Activated naive CD4-positive, alpha-beta T cell (primary cell): ENCODE results near the gene PCSK6.

Source experiments
- DNase-seq, 4 experiments: peaks; one replicate each; lab custom pipeline; 2025; lab: John Stamatoyannopoulos, UW

PCSK6 gene

DNA sequence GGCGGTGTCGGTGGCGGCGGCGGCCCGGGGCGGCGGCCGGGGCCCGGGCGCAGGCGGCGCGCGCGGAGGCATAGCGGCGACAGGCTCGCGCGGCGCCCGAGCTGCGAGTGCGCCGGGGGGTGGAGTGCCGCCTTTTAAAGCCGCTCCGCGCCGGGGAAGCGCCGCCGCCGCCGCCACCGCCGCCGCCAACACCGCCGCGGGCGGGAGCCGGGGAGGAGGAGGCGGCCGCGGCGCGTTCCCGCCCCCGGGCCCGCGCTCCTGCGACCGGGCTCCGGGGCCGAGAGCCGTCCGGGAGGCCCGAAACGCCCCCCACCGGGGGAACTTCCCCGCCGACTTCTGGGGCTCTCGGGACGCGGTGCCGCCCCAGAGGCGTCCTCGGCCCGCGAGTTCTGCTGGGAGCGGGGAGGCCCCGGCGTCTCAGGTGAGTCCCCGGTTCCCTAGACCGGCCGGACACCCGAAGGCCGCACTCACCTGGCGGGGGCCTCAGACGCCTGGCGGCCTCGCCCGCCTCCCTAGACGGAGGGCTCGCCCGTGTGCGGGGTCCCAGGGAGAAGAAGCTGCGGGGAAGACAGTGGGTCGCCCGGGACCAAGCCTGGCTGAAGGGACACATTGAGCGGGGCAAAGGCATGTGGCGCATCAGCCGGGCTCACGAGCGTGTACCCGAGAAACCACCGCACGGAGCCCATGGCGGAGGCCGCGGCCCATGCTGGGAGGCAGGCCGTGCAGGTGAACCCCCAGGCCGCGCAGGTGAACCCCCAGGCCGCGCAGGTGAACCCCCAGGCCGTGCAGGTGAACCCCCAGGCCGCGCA is at the start of gene PCSK6:
Gene PCSK6 (minus strand): TSS at position 109 of the 809 bp plus-strand sequence. CDS start 37 bp downstream, at position 72.
- no peak for DNase-seq

DNA sequence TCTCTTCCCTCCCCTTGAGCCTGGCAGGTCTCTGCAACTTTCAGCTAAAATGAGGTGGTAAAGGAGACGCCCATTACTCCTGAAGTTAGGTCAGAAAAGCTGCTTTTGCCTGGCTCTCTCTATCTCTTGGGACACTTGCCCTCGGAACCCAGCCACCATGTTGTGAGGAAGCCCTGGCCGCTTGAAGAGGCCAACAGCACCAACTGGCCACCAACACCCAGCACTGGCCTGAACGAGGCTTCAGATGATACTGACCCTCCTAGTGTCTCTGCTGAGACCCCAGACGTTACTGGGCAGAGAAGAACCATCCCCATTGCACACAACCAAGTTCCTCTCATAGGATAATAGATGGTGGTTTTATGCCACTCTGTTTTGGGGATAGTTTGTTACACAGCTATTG is 49.5 kb upstream of the PCSK6 start:
- DNase-seq = no peak

GRCh38 chr15:101538177-101538576 is 48.7 kb upstream of the PCSK6 start:
- DNase-seq = no peak

DNA sequence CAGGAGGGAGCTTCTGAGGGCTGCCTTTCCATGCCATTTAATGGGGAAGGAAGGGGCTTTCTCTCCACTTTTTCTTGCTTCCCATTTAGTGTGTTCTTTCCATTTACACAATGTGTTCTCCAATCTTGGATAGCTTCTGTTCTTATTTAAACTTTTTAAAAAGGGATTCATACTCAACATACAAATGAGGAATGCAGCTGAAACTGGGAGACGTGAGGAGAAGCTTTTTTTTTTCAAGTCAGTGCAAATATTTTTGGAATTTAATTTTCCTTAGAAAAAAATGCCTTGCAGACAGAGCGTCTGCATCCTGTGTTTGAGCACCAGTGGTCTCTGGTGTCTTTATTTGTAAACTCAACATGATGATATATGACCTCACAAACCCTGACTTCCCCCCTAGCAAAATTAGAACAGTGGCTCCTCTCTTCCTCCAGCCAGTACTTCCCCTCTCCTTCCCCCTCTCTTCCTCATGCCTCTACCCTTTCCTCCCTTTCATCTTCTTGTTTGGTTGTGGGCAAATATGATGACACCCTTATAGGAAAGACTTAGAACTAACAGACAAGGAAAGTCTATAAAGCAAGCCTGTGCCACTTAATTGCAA is 48.1 kb upstream of the PCSK6 start:
- DNase-seq = no peak

GRCh38 chr15:101536875-101537405 is 47.4 kb upstream of the PCSK6 start:
- DNase-seq = no peak

- no peak for DNase-seq
Measured at GRCh38 chr15:101536166-101536874, 46.8 kb upstream of the PCSK6 start.

DNA sequence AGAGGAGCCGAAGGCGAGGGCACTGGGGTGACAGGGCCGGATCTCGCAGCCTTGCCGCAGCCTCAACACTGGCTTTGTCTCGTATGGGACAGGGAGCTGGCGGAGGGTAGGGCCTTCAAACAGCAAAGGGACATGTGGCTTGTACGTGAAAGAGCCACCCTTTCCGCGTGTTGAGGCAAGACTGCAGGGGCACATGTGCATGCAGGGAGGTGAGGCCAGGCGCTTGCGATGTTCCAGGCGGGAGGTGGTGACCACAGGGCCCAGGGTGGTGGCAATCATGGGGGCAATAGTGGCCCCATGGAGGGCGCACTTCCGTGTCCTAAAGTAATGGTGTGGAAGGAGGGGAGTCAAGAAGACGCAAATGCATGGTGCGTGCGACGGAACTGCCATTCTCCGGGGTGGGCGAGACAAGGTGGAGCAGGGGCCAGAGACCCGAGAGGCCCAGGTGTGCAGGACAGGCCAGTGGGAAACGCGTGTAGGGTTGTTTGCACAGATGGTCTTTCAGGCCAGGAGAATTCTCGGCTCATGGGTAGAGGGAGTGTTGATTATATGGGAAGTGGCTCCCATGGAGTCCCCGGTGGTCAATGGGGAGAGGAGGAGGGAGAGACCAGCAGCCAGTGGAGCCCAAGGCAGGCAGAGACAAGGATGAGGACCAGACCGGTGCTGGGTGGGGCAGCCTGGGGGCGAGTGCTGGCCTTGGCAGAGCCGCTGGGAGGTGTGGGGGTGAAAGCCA is 45.8 kb upstream of the PCSK6 start:
- no peak for DNase-seq

DNA sequence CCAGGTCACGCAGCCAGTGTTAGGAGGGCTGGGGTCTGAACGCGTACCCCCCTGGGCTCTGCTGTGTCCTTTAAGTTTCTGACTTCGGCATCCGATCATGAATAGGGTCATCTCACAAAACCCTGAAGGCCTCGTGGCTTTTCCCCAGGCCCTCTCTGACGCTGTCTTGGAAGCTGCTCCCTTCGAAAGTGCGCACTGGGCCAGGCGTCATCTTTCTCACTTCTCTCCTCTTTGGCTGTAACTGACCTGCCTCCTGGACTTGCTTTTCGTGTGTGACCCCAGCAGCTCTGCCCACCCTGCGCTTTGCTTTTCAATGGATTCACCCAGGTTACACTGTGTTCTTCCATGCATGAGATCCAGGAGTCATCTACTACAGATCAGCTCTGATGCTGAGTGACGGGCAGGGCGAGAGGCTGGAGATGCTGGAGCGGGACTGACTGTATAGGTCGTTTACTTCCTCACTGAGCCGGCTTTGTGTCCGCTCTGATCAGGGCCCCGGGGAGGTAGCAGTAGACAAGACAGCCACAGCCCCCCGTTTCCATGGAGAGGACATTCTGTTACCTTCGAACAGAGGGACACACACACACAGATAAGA is 45.0 kb upstream of the PCSK6 start:
- no peak for DNase-seq

GRCh38 chr15:101533371-101534140 is 44.0 kb upstream of the PCSK6 start:
- no peak for DNase-seq

DNA sequence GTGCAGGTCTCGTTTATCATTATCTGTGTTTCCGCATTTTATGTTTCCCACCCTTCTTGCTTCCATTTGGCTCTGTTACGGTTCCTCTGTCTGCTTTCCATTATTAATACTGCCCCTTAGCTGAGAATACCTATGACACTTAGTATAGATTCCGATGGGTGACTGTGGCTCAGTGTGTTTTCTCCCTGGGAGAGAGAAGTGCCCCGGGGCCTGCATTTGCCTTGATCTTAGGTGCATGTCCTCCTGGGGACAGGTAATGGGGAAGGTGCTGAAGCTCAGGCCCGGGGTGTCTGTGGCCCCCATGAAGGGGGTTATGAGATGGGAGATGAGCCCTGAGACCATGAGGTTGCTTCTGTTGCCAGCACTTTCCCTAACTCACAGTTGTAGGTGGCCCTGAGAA is 43.4 kb upstream of the PCSK6 start:
- DNase-seq = no peak

- no peak for DNase-seq
Measured at GRCh38 chr15:101531170-101531569, 41.7 kb upstream of the PCSK6 start.

GRCh38 chr15:101530224-101530958 is 40.9 kb upstream of the PCSK6 start:
- DNase-seq = no peak

DNA sequence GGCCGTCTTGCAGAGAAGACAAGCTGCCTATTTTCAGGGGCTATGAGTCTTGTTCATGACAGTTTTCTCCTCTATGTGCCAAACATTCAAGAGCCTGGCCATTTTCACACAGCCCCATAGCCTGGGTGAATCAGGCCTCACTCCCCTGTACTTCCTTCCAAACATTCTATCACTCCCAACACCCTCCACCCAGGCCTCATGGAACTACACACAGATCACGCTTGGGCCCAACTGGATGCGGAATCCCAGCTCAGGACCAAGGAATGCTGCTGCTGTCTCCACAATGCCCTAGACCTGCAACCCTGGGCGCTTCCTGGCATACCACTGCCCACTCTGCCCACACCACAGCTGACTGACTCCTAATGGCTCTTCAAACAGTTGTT is 39.4 kb upstream of the PCSK6 start:
- DNase-seq = no peak

DNA sequence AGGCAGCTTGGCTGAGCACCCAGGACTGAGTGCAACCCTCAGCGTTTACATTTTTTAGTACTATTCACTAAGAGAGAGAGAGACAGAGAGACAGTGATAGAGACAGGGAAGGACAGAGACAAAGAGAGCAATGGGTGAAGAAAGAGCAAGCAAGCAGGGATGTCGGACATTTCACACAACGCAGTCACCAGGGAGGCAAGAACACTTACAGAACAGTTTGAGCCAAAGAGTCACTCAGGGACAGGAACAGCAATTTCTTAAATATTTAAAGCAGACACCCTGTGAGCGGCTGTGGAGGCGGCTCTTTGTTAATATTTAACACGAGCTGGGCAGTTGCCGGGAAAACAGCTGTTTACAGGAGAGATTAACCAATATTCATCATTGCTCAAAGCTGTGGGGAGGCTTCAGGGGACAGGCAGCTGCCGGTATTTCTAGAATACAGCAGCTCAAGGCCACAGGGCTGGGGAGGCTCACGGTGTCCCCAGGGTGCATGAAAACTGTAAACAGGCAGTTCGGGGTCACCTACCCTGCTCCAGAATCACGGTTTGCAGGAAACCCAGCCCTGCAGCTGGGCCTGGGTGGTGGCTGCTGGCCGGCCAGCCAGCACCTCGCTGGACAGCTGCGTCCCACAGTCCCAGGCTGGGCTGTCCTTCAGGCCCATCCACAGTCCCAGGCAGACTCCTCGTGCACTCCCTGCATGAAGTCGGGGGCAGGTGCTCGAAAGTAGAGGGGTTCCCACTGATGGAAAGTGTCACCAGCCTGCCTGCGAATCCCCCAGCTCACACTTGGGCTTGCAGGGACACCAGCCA is 38.8 kb upstream of the PCSK6 start:
- DNase-seq = no peak

- DNase-seq = no peak
Measured at GRCh38 chr15:101526890-101527289, 37.4 kb upstream of the PCSK6 start.

- DNase-seq = no peak
Measured at GRCh38 chr15:101526442-101526841, 36.9 kb upstream of the PCSK6 start.

DNA sequence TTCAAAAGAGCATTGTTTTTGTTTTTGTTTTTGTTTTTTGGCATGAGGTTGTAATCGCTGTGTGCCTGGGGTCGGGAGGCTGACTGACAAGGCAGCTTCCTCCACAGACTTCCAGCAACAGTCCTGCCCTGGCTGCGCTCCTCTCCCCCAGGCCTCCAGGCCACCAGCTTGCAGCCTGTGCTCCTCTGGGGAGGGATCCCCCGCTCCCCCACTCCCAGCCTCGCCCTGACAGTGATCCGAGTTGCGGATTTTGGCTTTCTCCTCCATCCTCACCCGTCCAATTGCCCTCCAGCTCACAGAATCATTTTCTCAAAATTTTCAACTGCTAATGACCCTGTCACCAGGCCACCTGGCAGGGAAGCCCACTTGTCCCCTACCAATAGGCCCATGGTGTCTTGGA is 36.5 kb upstream of the PCSK6 start:
- no peak for DNase-seq

GRCh38 chr15:101525087-101525669 is 35.7 kb upstream of the PCSK6 start:
- no peak for DNase-seq

- no peak for DNase-seq
Measured at GRCh38 chr15:101523560-101523940, 34.0 kb upstream of the PCSK6 start.
